Neural progenitor cell (in vitro differentiated cells): ENCODE data around the gene RTRAF. TPM values are rescaled to one million over a fixed set of nuclear protein-coding genes. Genes with fewer than 3 reads are reported as not detected.

ENCODE experiments used
- DNase-seq: peaks from one replicate; pipeline ENCODE4 v3.0.0-alpha.2; 2016; ENCODE audit warnings: low spot score
- H2AFZ ChIP-seq: fragments of 200-600 bp; sonication (generic); replicated peaks from 2 replicates; pipeline ENCODE4 v1.6.1; 2016; ENCODE audit warnings: antibody characterized with exemption
- H3F3A ChIP-seq: fragments of 200-600 bp; sonication (generic); 2 replicates; pipeline ENCODE4 v1.6.1; 2016; ENCODE audit warnings: antibody characterized with exemption, low read depth
- H3K27ac ChIP-seq: fragments of 200-600 bp; sonication (generic); 2 replicates; pipeline ENCODE4 v1.5.1; 2016; ENCODE audit warnings: mild to moderate bottlenecking
- H3K27me3 ChIP-seq: fragments of 200-600 bp; sonication (generic); 2 replicates; pipeline ENCODE4 v1.6.1; 2016; ENCODE audit warnings: mild to moderate bottlenecking, moderate library complexity
- H3K36me3 ChIP-seq: fragments of 200-600 bp; sonication (generic); 2 replicates; pipeline ENCODE4 v1.5.1; 2016
- H3K4me1 ChIP-seq: fragments of 200-600 bp; sonication (generic); 2 replicates; pipeline ENCODE4 v1.6.1; 2016; ENCODE audit warnings: mixed run types
- H3K4me2 ChIP-seq: fragments of 200-600 bp; sonication (generic); 2 replicates; pipeline ENCODE4 v1.6.1; 2016
- H3K4me3 ChIP-seq: fragments of 200-600 bp; sonication (generic); 2 replicates; pipeline ENCODE4 v1.5.1; 2016
- H3K79me2 ChIP-seq: fragments of 200-600 bp; sonication (generic); 2 replicates; pipeline ENCODE4 v1.6.1; 2016; ENCODE audit warnings: low read depth
- H3K9ac ChIP-seq: fragments of 200-600 bp; sonication (generic); 2 replicates; pipeline ENCODE4 v1.6.1; 2016
- H3K9me3 ChIP-seq: fragments of 200-600 bp; sonication (generic); 2 replicates; pipeline ENCODE4 v1.5.1; 2016; ENCODE audit warnings: low read depth
- H4K20me1 ChIP-seq: fragments of 200-600 bp; sonication (generic); 2 replicates; pipeline ENCODE4 v1.6.1; 2016; ENCODE audit warnings: low read depth
- H3K27ac Mint-ChIP-seq: 3 replicates; pipeline ENCODE4 v1.8.0; 2021; ENCODE audit warnings: mixed read lengths
- H3K27me3 Mint-ChIP-seq: 2 replicates; pipeline ENCODE4 v1.8.0; 2022; ENCODE audit warnings: low read depth, mild to moderate bottlenecking, inconsistent platforms, moderate library complexity, mixed read lengths; ENCODE audit not compliant: insufficient read depth
- H3K36me3 Mint-ChIP-seq: 3 replicates; pipeline ENCODE4 v1.8.0; 2021; ENCODE audit warnings: mixed read lengths
- H3K4me1 Mint-ChIP-seq: 3 replicates; pipeline ENCODE4 v1.8.0; 2021; ENCODE audit warnings: mixed read lengths
- H3K4me3 Mint-ChIP-seq: 3 replicates; pipeline ENCODE4 v1.8.0; 2021; ENCODE audit warnings: mild to moderate bottlenecking, moderate library complexity, mixed read lengths
- H3K9me3 Mint-ChIP-seq: 3 replicates; pipeline ENCODE4 v1.8.0; 2020; ENCODE audit warnings: mixed read lengths
- EZH2 ChIP-seq: fragments of 200-600 bp; sonication (generic); IDR thresholded peaks from 2 replicates; pipeline ENCODE4 v1.6.1; 2017; ENCODE audit warnings: antibody characterized with exemption, mild to moderate bottlenecking, moderate library complexity
- EZH2phosphoT487 ChIP-seq: fragments of 200-600 bp; sonication (generic); IDR thresholded peaks from 2 replicates; pipeline ENCODE4 v1.6.1; 2017; ENCODE audit warnings: antibody characterized with exemption
- total RNA-seq: library from RNA; depleted of rRNA; stranded (reverse); fragments of >200 nt; gene quantifications from 2 replicates; pipeline ENCODE4 v1.2.3, GENCODE V29; 2015; ENCODE audit warnings: low replicate concordance
- TF ChIP-seq, protein P1 (sequence below): fragments of 200-600 bp; sonication (generic); IDR thresholded peaks from 2 replicates; pipeline ENCODE4 v1.5.1; 2017; ENCODE audit warnings: antibody characterized with exemption, mild to moderate bottlenecking

Gene RTRAF
- total RNA-seq, 1 donor from 2014 or later = 414 TPM

DNA sequence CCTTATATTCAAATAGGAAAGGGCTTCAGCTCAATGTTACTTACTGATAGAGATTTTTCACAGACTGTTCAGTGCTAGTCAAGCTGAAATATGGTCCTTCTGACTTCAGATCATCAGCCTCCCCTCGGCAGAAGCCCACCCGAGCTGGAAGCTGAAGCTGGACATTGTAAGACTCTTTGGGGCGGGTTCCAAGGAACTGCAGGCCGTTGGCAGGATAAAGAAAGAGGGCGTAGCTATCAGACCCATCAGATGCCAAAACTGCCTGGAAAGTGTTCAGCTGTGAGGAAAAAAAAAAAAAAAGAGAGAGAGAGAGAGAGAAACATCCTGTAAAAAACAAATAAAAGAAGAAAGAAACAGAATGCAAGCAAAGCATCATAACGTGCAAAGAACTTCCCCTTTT lies 70.7 kb downstream of the RTRAF start:
- H3K4me1 ChIP-seq = peaks cover 7% of the 10 kb centered on the region
- H3K27ac ChIP-seq = no peak overlapping the region
- no peak overlapping the region for H3K4me3 ChIP-seq
- Mint-ChIP-seq H3K36me3 (no peaks in the 10 kb centered on the region), H3K4me3 (no peak overlapping the region), H3K27ac (no peak overlapping the region), H3K4me1 (no peaks in the 10 kb centered on the region), H3K9me3 (no peaks in the 10 kb centered on the region), H3K27me3 (peaks cover 7% of the 10 kb centered on the region)
- H3K9ac ChIP-seq = no peak overlapping the region
- TF ChIP-seq, protein P1, sequence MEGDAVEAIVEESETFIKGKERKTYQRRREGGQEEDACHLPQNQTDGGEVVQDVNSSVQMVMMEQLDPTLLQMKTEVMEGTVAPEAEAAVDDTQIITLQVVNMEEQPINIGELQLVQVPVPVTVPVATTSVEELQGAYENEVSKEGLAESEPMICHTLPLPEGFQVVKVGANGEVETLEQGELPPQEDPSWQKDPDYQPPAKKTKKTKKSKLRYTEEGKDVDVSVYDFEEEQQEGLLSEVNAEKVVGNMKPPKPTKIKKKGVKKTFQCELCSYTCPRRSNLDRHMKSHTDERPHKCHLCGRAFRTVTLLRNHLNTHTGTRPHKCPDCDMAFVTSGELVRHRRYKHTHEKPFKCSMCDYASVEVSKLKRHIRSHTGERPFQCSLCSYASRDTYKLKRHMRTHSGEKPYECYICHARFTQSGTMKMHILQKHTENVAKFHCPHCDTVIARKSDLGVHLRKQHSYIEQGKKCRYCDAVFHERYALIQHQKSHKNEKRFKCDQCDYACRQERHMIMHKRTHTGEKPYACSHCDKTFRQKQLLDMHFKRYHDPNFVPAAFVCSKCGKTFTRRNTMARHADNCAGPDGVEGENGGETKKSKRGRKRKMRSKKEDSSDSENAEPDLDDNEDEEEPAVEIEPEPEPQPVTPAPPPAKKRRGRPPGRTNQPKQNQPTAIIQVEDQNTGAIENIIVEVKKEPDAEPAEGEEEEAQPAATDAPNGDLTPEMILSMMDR = no peak
- TF ChIP-seq EZH2phosphoT487 = no peak
- no peak for TF ChIP-seq EZH2
- no peak for DNase-seq
- no peaks in the 10 kb centered on the region for H4K20me1 ChIP-seq
- no peak overlapping the region for H2AFZ ChIP-seq
- H3K79me2 ChIP-seq = no peaks in the 10 kb centered on the region
- no peaks in the 10 kb centered on the region for H3F3A ChIP-seq
- H3K9me3 ChIP-seq = no peaks in the 10 kb centered on the region
- H3K36me3 ChIP-seq = no peaks in the 10 kb centered on the region
- no peaks in the 10 kb centered on the region for H3K27me3 ChIP-seq
- no peak overlapping the region for H3K4me2 ChIP-seq

Other genes starting within 250 kb of the RTRAF start
- 44.4 and 56.8 TPM in 2 replicates for gene GNG2, start 128.9 kb upstream of the RTRAF start, total RNA-seq
- 22.0 and 24.7 TPM in 2 replicates for gene NID2, start 79.5 kb downstream of the RTRAF start, total RNA-seq